Measurements from ENCODE around the gene C2orf69.

DNA sequence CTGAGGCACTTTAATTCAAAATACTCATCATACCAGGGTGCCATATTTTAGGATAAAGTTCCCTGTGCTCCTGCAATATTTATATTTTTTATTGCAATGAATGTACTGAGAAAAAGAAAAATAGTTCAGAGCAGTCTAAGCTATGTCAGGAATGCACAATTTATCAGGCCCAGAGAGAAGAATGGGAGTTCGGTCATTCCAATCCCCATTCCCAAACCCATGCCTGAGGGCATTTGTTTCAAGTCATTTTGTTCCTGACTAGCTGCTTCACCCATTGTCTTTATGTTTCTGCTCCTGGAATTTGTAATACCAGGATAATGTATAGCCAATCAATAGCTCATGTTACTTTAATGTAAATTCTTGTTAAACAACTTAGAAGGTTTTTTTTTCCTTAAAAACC, 35.7 kb upstream of the C2orf69 start:
- TF ChIP-seq, protein P1, sequence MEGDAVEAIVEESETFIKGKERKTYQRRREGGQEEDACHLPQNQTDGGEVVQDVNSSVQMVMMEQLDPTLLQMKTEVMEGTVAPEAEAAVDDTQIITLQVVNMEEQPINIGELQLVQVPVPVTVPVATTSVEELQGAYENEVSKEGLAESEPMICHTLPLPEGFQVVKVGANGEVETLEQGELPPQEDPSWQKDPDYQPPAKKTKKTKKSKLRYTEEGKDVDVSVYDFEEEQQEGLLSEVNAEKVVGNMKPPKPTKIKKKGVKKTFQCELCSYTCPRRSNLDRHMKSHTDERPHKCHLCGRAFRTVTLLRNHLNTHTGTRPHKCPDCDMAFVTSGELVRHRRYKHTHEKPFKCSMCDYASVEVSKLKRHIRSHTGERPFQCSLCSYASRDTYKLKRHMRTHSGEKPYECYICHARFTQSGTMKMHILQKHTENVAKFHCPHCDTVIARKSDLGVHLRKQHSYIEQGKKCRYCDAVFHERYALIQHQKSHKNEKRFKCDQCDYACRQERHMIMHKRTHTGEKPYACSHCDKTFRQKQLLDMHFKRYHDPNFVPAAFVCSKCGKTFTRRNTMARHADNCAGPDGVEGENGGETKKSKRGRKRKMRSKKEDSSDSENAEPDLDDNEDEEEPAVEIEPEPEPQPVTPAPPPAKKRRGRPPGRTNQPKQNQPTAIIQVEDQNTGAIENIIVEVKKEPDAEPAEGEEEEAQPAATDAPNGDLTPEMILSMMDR (IDR thresholded peaks at IDR 0.05) = no peak
- no peak for TF ChIP-seq POLR2A (IDR thresholded peaks at IDR 0.05)
- no peak for TF ChIP-seq EP300 (IDR thresholded peaks at IDR 0.05)

Measured in ovary (tissue), 3 donors.